KG1 (cell line): ENCODE results near the gene TBC1D22A.

Source experiments
- DNase-seq: peaks from one replicate; lab custom pipeline; 2025; lab: John Stamatoyannopoulos, UW

TBC1D22A gene

DNA sequence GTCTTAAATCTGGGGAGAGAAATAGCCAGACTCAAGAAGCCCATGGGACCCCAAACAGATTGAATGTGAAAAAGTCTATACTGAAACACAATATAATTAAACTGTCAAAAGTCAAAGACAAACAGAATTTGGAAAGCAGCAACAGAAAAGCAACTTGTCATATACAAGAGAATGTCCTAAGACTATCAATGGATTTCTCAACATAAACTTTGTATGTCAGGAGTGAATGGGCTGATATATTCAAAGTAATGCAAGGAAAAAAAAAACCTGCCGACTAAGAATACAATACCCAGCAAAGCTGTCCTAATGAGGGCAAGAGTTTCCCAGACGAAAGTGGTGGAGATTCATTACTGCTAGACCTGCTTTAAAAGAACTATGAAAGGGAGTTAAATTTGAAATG, 73.2 kb downstream of the TBC1D22A start:
- DNase-seq: no peak

DNA sequence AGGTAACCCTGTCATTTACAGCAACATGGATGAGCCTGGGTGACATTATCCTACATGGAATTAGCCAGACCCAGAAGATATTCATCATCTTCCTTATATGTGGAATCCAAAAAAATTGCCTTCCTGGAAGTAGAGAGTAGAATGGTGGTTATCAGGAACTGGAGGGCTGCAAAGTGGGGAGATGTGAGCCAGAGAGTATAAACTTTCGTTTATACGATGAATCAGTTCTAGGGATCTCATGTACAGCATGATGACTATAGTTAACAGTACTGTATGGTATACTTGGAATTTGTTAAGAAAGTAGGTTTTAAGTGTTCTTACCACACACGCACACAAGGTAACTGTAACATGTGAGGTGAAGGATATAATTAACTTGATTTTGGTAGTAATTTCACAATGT, 79.1 kb downstream of the TBC1D22A start:
- no peak for DNase-seq

DNA sequence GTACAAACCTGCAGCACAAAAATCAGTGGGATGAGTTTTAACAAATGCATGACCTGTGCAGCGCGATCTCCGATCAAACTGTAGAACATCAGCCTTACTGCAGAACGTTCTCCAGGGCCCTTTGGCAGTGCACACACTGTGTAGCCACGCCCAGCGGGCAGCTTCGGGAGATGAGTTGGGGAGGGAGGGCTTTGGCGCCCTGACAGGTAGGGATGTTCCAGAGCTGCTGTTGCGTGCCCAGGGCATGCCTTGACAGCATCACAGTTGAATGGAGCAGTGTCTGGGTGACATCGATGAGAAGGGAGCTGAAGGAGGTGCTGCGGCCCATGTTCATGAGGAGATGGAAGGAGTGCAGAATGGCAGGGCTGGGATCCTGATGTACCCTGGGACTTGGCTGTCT, 80.2 kb downstream of the TBC1D22A start:
- no peak for DNase-seq

DNA sequence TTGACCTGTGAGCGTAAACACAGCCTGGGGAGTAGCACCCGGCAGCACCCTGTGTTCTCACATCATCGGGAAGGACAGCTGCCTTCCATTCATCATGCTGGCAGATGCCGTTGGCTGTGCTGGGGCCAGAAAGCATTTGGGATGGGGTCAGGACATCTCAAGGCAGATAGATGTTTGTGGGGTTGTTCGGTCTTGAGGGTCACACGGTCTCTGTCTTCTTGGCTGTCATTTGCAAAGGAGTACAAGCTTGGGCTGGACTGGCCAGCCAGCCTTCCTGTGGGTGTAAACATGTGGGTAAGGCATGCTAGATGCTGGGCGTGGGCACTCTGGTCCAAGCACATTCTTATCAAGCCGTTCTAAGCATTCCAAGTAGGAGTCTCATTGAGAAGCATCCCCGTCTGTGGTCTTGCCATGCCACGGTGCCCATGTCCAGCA, 81.4 kb downstream of the TBC1D22A start:
- DNase-seq: no peak

DNA sequence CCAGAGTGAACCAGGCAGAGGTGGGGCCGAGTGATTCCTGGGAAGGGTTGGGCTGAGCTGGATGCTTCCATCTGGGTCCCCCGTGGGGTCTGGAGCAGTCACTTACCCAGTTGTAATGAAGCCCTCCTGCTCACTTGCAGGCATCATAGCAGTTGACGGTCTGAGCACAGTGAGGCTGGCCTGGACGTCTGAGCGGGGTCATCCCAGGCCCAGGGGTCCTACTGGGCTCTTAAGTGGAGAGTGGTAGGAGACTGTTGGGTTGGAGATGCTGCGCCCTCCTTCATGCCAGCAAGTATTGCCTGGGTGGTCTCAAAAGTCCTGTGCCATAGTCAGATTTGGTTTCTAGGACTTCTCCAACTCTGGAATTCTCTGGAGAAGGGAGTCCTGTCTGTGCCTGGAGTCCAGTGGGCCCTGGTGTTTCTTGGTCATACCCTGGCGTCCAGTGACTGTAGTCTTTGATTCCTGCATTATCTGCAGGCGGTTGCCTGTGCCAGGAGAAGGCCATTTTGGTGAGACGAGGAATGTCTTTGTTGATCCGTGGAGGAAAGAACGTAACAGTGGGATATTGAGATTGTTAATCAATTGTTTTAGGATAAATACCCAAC, 82.3 kb downstream of the TBC1D22A start:
- no peak for DNase-seq

DNA sequence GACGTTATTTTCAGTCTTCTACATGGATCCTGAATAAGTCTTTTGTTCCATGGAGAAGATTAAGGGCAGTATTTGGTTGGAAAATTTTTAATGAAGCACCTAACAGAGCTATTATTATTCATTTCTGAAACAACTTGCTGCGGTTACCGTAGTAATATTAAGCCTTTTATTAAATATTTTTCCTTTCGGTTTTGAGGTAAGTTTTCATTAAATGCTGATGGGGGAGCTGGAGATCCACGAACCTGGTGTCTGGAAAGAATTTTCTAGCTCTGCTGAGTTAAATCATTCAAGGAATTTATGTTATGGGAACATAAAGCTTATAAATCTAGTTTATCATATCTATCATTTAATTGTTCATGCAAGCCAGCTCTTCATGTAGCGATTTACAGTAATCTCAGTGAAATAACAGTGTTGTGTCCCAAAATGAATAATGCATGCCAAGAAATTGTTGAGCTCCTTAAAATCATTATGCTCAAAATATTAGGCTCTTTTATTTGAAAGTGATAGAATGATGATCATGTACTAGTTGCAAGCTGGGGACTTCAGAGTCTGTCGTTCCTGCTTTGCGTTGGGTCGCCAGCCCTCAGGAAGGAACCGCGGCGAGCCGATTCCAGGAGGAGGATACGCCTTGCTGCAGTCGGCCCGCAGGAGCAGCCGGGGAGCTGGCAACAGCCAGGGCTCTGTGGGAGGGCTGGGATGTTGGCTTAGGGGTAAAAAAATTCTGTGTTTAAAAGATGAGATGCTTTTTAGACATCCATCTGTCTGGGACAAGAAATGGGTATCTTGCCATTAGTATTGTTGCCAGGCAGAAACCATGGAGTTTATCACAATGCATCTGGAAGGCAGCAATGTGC, 83.1 kb downstream of the TBC1D22A start:
- no peak for DNase-seq

DNA sequence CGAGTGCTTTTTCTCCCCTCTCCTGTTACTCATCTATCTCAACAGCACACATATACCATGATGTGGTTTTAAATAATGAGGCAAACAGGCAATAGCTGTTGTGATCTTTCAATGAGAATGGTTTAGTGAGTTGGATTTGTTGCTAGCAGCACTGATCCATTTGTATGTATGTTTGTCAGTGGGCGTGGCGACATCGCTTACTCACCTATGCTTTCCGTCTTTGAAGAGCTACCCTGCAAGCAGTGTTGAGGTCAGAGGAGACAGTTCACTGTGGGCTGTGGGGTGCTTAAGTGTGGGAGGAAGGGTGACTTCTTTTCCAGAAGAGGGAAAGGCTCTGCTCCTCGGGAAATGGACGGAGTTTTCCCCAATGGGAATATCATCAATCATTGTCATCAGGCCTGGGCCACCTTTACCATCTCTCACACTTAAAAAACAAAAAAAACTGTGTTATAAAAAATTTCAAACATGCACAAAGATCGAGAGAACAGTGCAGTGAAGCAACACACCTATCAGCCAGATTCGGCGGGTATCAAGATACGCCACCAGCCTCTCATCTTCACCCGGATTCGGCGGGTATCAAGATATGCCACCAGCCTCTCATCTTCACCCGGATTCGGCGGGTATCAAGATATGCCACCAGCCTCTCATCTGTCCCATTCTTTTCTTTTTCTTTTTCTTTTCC, 83.8 kb downstream of the TBC1D22A start:
- no peak for DNase-seq

DNA sequence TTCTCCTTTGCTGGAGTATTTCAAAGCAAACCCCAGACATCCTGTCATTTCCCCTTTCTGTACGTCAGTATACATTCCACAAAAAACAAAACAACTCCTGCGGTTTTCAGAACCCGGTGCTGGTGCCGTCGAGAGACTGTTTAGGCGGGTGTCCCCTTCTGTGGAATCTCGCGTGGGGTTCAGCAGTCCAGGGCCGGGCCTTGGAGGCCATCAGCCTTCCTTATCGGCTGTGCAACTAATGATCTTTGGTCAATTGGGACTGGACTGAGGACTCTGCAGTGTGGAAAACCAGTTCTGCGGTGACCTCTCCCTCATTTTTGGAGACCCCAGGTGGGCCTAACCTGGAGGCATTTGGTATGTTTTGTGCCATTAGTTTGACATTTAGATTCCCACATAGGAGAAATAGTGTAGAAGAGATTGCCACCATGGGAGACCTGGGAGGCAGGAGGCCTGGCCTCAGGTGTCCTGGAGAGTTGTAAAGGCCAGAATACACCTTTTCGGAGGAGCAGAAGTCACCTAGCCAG, 84.4 kb downstream of the TBC1D22A start:
- DNase-seq: no peak

DNA sequence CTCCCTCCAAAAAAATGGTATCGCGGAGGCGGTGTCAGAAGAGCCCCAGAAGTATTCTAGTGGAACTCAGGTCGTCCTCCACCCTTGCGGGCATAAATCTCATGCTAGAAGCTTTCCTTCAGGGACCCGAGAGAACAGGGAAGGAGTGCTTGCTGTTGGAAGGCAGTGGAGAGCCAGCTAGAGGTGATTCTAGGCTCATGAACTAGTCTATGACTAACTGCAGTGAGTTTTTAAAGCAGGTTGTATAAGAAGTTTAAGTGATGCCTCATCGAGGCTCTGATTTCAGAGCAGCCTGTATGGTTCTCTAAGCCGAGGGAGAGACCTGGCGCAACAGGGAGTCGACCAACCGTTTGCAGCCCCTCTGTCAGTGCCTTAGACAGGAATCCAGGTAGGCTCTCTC, 85.7 kb downstream of the TBC1D22A start:
- no peak for DNase-seq

DNA sequence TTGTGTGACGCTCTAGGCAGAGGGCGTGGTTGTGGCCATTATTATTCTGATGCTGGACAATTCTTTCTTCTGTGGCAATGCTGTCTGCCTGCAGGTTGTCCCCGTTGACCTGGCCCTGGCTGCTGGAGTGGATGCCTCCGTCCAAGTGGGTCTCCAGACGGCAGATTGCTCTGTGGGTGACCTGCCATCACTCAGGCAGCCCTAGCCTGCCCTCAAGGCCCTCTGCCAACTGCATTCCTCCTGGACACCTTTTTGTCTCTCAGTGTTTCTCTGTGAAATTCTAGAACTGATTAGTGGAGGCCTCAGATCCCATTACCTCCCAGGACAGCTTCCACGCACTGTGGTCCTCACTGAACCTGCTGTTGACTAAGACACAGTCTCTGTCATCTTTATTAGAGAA, 86.7 kb downstream of the TBC1D22A start:
- no peak for DNase-seq

DNA sequence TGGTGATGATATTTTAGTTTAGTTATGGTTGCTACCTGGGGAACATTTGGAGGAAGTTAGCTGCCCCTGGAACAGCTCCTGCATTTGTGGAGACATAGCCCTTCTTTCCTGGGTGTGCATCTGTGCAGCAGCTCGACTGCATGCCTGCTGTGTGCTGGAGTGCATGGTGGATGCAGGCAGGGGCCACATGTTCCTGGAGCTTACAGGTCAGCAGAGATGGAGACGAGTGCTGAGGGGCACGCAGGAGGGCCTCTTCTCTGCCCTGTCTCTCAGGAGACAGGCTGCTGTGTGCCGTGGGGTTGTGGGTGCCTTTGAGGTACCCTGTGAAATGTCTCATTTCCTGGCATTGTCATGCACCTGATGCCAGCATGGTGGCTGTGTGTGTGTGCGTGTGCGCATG, 87.5 kb downstream of the TBC1D22A start:
- no peak for DNase-seq

DNA sequence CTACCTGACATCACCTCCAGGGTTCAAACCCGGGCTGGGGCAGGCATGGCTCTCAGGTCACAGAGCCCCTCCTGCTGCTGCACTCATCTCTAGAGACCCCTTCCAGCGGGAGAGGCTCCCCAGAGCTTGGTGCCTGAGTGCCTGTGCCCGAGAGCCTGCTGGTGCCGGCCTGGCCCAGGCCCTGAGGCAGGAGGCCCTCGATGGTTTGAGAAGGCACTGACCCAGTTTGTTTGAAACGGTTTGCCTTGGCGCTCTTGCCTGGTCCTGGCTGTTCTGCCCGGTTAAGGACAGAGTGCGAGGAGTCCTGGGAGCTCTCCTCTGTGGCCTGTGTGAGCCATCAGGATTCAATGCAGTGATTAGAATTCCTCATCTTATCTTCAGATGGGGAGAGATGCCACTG, 88.9 kb downstream of the TBC1D22A start:
- no peak for DNase-seq

DNA sequence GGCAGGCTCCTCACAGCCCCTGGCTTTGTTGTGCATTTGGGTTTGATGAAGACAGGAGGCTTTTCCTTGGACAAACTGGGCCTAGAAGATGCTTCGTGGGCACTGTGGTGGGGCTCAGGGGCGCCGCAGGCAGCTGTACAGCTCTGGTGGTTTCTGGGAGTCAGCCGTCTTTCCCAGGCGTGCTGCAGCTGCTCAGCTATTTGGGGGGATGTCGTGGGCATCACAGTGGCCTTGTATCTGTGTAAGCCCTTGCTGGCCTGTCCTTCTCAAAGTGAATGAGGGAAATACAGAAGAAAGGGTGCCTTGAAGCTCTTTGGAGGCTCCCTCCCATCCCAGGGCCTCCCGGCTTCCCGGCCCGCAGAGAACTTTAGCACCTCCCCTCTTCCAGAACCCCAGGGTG, 89.5 kb downstream of the TBC1D22A start:
- no peak for DNase-seq

DNA sequence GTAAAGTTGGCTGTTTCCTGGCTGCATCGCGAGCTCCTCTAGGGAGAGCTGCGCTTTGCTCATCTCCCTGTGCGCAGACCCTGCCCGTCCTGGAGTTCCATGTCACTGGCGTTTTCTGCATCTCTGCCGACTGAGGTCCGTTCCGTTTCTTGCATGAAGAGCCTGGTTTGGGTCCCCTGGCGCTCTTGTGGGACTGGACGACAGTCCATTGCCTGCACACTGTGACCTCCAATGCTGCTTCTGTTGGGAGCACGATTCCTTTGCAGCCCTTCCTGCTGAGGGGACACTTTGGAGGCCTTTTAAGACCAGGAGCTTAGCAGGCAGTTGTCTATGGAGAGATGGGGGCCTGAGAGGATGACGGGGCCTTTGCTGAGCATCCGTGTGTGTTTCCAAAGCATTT, 90.3 kb downstream of the TBC1D22A start:
- DNase-seq: no peak

DNA sequence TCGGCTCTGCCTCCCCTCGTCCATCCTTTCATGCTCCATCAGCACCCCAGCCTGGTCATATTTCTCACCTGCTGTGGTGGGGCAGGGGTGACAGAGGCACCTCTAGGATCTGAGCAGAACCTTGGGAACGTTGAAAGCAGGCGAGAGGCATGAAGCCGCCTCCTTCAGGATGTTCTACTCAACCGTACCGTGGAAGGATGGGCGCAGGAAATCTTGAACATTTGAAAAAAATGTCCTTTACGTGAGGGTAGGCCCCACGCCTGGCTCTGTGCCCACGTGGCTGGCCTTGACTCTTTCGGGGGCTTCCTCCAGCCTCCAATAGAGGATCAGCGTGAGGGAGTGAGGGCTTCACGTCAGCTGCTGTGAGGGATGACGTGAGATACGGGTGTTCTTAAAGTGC, 90.7 kb downstream of the TBC1D22A start:
- no peak for DNase-seq

DNA sequence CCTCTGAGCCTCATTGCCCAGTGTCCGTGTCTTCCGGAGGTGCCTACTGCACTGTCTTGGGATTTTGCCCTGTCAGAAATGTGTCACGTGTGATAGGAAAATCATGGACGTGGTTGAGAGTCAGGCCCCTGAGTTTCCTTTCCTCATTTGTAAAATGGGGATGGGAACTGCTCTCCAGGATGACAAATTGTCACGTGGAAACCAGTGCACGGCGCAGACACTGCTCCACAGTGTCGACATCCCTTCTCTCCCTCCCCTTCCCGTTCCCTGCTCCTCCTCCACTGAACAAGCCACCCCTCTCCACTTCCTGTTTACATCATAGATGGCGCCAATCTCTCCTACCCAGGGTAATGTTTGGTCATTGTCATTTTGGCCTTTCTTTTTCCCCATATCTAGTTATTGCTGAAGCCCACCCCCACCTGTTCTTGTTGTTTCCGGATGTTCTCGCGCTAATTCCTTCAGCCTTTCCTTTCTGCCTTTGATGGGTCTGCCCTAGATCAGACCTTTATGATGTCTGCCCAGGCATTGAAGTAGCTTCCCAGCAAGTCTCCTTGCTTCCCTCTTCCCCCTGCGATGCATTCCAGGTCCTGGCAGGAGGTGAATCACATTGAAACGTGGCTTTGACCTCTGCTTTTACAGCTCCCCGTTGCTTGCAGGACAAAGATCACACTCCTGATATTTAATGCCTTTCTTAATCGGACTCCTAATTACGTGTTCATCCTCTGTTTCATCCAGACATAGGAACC, 91.8 kb downstream of the TBC1D22A start:
- no peak for DNase-seq

DNA sequence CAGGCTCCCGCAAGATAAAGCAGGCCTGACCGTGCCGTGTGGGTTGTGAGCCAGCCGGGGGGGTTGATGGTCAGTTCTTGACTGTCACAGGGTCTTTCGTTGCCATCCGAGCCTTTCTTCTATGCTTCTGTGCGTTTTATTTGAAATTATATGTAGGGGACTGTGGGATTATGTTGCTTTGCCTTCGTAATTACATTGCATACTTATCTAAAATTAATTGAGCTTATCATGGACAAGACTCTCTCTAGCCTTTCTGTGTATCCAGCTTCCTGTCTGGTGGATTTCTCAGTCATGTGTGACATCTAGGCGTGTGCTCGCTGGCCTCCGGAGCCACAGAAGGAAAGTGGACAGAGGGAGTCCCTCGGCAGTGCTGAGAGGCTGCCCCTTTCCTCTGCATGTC, 93.2 kb downstream of the TBC1D22A start:
- DNase-seq: no peak

DNA sequence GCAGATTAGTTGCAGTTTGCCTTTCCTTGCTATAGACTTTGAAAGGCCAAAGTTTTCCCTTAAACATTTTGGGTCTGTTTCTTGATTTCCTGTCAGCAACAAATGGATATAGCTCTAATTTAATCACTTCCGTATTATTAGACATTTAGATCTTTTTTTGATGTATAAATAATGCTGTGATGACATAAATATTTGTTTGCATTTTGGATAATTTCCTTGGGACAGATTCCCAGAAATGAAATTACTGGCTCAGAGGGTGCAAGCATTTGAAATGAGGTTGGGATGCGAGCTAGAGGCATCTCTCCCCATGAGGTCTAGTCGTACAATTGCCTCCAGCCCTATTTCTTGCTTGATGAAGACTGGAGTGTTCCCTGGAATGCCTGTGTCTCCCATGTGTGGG, 94.2 kb downstream of the TBC1D22A start:
- no peak for DNase-seq

DNA sequence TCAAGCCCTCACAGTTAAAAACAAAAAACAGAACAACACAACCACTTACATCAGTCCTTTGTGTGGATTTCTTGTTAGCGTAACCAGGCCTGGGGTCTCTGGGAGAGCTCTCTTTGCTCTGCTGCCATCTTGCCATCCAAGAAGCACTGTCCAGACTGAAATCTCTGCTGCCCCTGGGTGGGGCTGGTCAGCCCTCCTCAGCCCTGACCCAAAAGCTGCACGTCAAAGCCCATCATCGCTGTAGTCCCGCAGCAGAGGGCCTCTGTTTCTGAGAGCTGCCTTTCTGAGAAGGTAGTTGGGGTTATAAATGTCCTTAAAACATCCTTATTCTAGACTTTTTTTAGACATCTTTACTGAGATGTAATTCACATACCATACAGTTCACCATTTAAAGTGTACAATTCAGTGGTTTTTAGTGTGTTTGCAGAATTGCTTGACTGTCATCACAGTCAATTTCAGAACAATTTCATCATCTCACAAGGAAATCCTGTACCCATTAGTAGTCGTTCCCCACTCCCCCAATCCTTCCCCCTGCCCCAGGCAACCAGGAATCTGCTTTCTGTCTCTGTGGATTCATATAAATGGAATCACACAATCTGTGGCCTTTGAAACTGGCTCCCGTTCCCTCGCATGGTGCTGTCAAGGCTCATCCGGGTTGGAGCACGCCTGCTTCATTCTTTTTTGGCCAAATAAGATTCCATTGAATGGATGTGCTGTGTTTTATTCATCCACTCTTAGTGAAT, 94.9 kb downstream of the TBC1D22A start:
- no peak for DNase-seq

DNA sequence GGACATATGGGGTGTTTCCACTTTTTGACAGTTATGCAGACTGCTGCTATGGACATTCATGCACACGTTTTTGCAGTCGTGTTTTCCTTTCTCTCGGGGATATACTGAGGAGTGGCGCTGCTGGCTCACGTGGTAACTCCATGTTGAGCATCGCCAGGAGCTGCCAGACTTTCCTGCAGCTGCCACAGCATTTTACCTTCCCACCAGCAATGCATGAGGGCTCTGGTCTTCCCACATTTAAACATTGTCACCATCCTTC, 95.4 kb downstream of the TBC1D22A start:
- DNase-seq: no peak

DNA sequence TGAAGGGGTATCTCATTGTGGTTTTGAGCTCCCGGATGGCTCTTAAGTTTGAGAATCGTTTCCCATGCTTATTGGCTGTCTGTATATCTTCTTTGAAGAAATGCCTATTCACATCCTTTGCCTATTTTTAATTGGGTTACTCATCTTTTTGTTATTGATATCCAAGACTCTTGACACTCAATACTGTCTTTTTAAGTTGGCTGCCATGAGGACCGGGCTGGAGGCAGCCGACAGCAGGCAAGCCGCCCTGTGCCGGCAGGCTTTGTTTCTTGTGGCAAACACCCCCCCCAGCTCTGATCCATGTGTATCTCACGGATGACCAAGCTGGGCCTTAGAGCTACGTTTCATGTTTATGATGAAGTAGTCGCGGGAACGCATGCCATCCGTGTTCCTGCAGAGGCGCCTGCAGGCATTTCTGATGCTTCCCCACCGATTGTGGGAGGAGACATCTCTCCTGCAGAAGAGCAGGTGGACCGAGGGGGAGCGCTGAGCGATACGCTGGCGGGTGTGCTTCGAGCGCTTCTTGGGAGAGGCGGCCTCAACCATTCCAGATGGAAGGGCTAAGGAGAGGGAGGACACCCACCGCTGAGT, 95.8 kb downstream of the TBC1D22A start:
- DNase-seq: no peak
